SU-DHL-6 (cell line): Measurements from ENCODE around the gene RSU1.

ENCODE experiments used
- H2AFZ ChIP-seq: fragments of 200-600 bp; sonication (generic); 2 replicates; pipeline ENCODE4 v1.6.1; 2014; ENCODE audit warnings: low read depth, mild to moderate bottlenecking, moderate library complexity, mixed read lengths, antibody characterized with exemption, low read length; ENCODE audit not compliant: severe bottlenecking
- H3F3A ChIP-seq: fragments of 200-600 bp; shearing (Covaris generic); 2 replicates; pipeline ENCODE4 v1.6.0; 2016; ENCODE audit warnings: antibody characterized with exemption, mild to moderate bottlenecking; ENCODE audit not compliant: insufficient read depth
- H3K27ac ChIP-seq: fragments of 200-600 bp; sonication (generic); 2 replicates; pipeline ENCODE4 v1.5.1; 2016; ENCODE audit warnings: low read depth, mild to moderate bottlenecking, low read length, moderate library complexity, mixed read lengths
- H3K27me3 ChIP-seq: fragments of 200-600 bp; sonication (generic), shearing (Covaris generic); 2 replicates; pipeline ENCODE4 v1.6.0; 2014; ENCODE audit warnings: mild to moderate bottlenecking, low read length
- H3K36me3 ChIP-seq: fragments of 200-600 bp; sonication (generic); 2 replicates; pipeline ENCODE4 v1.6.1; 2014; ENCODE audit warnings: mild to moderate bottlenecking, low read length, mixed read lengths
- H3K4me2 ChIP-seq: fragments of 300-600, 200-600 bp; shearing (Covaris generic), sonication (generic); 2 replicates; pipeline ENCODE4 v1.6.0; 2014; ENCODE audit warnings: low read length, low read depth, mild to moderate bottlenecking; ENCODE audit not compliant: poor library complexity, severe bottlenecking
- H3K4me3 ChIP-seq: fragments of 200-600 bp; sonication (generic); 2 replicates; pipeline ENCODE4 v1.5.1; 2014; ENCODE audit warnings: antibody characterized with exemption, low read length, mild to moderate bottlenecking, mixed read lengths; ENCODE audit not compliant: insufficient read depth, poor library complexity, severe bottlenecking
- H3K79me2 ChIP-seq: fragments of 200-600 bp; sonication (generic); 2 replicates; pipeline ENCODE4 v1.6.1; 2014; ENCODE audit warnings: mild to moderate bottlenecking, low read length, moderate library complexity; ENCODE audit not compliant: insufficient read depth
- H3K9ac ChIP-seq: fragments of 200-600 bp; sonication (generic); 2 replicates; pipeline ENCODE4 v1.7.0; 2014; ENCODE audit warnings: mild to moderate bottlenecking, low read length
- H3K9me2 ChIP-seq: fragments of 200-600 bp; sonication (generic); replicated peaks from 2 replicates; pipeline ENCODE4 v1.6.1; 2014; ENCODE audit warnings: low read length; ENCODE audit not compliant: insufficient read depth
- H3K9me3 ChIP-seq: fragments of 200-600 bp; sonication (generic); 2 replicates; pipeline ENCODE4 v1.6.1; 2014; ENCODE audit warnings: low read length, mixed read lengths; ENCODE audit not compliant: insufficient read depth
- H4K20me1 ChIP-seq: fragments of 200-600 bp; sonication (generic); 2 replicates; pipeline ENCODE4 v1.6.1; 2014; ENCODE audit warnings: low read depth, mild to moderate bottlenecking, antibody characterized with exemption, low read length, moderate library complexity, mixed read lengths
- CTCF ChIP-seq: fragments of 200-600 bp; sonication (generic); IDR thresholded peaks from one replicate; pipeline ENCODE4 v1.5.1; 2017; ENCODE audit warnings: antibody characterized with exemption, mild to moderate bottlenecking, low read length, moderate library complexity; ENCODE audit not compliant: insufficient read depth, poor library complexity, severe bottlenecking
- EZH2phosphoT487 ChIP-seq: fragments of 200-600 bp; sonication (generic), shearing (Covaris generic); conservative IDR thresholded peaks from 2 replicates; pipeline ENCODE4 v1.6.1; 2018; ENCODE audit warnings: mild to moderate bottlenecking, antibody characterized with exemption, low read length, moderate library complexity, mixed read lengths

The RSU1 gene

DNA sequence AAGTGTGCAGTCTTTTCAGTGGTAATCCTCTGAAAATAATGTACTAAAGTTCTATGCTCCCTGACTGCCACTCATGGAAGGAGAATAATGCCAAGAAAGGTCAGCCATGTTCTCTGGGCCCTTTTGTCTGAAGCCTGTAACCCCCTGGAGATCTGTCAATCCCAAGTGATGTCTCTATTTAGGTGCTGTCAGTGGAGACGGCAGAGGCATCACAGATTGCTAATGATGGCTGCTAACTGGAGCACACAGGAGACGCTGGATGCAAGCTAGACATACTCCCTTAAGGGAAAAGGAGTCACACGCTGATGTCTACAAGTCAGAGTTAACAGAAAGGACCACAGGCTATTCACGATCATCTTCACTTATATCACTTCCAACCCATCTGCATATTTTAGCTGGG lies 118.8 kb downstream of the RSU1 start:
- no peaks in the 10 kb centered on the region for H3K9me2 ChIP-seq
- H3K9ac ChIP-seq: no peak overlapping the region
- H3K27ac ChIP-seq: no peak overlapping the region
- H3F3A ChIP-seq: no peaks in the 10 kb centered on the region
- H3K79me2 ChIP-seq: no peaks in the 10 kb centered on the region
- H3K36me3 ChIP-seq: no peaks in the 10 kb centered on the region
- no peak overlapping the region for H3K4me2 ChIP-seq
- no peak for TF ChIP-seq EZH2phosphoT487
- TF ChIP-seq CTCF: no peak
- no peak overlapping the region for H2AFZ ChIP-seq
- H4K20me1 ChIP-seq: no peaks in the 10 kb centered on the region
- H3K4me3 ChIP-seq: no peak overlapping the region
- no peaks in the 10 kb centered on the region for H3K9me3 ChIP-seq
- no peaks in the 10 kb centered on the region for H3K27me3 ChIP-seq

GRCh38 chr10:16690417-16690816 lies 126.8 kb downstream of the RSU1 start:
- Histone ChIP-seq H3K4me3 (no peak overlapping the region), H3K27me3 (no peaks in the 10 kb centered on the region), H3K4me2 (no peak overlapping the region), H3K36me3 (no peaks in the 10 kb centered on the region), H3K27ac (no peak overlapping the region), H3F3A (no peaks in the 10 kb centered on the region), H3K79me2 (no peaks in the 10 kb centered on the region), H3K9me2 (no peaks in the 10 kb centered on the region), H3K9me3 (no peaks in the 10 kb centered on the region), H3K9ac (no peak overlapping the region), H2AFZ (no peak overlapping the region), H4K20me1 (no peaks in the 10 kb centered on the region)
- TF ChIP-seq EZH2phosphoT487: no peak
- TF ChIP-seq CTCF: no peak

DNA sequence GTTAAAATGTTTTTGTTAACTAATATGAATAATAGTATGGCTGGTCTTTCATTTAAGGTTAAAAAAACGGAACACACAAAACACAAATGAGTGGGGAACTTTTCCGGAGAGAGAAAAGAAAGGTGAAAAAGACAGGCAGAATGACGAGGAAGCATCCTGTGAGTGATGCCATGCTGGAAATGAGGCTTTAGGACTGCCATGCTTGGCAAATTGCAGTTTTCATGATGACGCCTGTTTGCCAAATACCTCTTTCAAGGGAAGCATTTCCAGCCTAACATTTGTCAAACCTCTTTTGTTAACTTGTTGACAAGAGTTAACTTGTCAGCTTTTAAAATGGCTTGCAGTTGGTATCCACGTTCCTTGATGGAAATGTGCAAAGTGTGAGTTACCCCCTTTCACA lies 127.5 kb downstream of the RSU1 start:
- Histone ChIP-seq H3K27me3 (no peaks in the 10 kb centered on the region), H4K20me1 (no peaks in the 10 kb centered on the region), H2AFZ (no peak overlapping the region), H3K4me3 (no peak overlapping the region), H3K79me2 (no peaks in the 10 kb centered on the region), H3K4me2 (no peak overlapping the region), H3K36me3 (no peaks in the 10 kb centered on the region), H3K9me2 (no peaks in the 10 kb centered on the region), H3K9ac (no peak overlapping the region), H3K27ac (no peak overlapping the region), H3F3A (no peaks in the 10 kb centered on the region), H3K9me3 (no peaks in the 10 kb centered on the region)
- no peak for TF ChIP-seq EZH2phosphoT487
- TF ChIP-seq CTCF: no peak

DNA sequence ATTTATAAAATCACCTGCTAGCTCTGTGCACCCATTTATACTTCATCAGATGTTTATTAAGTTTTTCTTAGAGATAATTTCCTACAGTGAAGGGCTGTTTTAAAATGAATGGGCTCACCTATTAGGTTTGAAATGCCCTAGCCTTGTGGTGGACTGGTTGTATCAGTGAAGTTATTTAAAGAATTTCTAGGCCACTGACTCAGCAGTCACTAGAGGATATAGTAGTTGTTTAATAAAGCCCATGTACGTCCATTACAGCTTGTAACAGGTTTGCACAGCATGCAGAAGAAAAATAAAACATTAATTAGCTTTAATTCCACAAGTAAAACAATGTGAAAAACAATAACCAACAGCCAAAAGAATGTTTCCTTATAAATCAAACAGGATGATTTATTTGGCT lies 128.0 kb downstream of the RSU1 start:
- Histone ChIP-seq H3K9me2 (no peaks in the 10 kb centered on the region), H3F3A (no peaks in the 10 kb centered on the region), H3K9me3 (no peaks in the 10 kb centered on the region), H4K20me1 (no peaks in the 10 kb centered on the region), H3K4me3 (no peak overlapping the region), H2AFZ (no peak overlapping the region), H3K79me2 (no peaks in the 10 kb centered on the region), H3K27me3 (no peaks in the 10 kb centered on the region), H3K27ac (no peak overlapping the region), H3K36me3 (no peaks in the 10 kb centered on the region), H3K9ac (no peak overlapping the region), H3K4me2 (no peak overlapping the region)
- no peak for TF ChIP-seq CTCF
- no peak for TF ChIP-seq EZH2phosphoT487
